ENCODE measurements around the gene NAGPA.
"Not testable (repeated sequence)": the region's sequence is repeated elsewhere in the genome, so short reads cannot be mapped to it uniquely, and the experiment has no call there.

Gene NAGPA

GRCh38 chr16:5059386-5060072 lies 25.8 kb upstream of the NAGPA start:
- DNase-seq = no peak

GRCh38 chr16:5058476-5058875 lies 24.7 kb upstream of the NAGPA start:
- no peak for DNase-seq

GRCh38 chr16:5056352-5056751 lies 22.6 kb upstream of the NAGPA start:
- DNase-seq = no peak

- no peak for DNase-seq
Observed at GRCh38 chr16:5054876-5055865, 21.4 kb upstream of the NAGPA start.

GRCh38 chr16:5046914-5047313 lies 13.2 kb upstream of the NAGPA start:
- DNase-seq = no peak

GRCh38 chr16:5045499-5046115 lies 11.9 kb upstream of the NAGPA start:
- DNase-seq = no peak

- DNase-seq = not testable (repeated sequence)
Observed at GRCh38 chr16:5044581-5044980, 10.8 kb upstream of the NAGPA start.

- no peak for DNase-seq
Observed at GRCh38 chr16:5044011-5044540, 10.3 kb upstream of the NAGPA start.

GRCh38 chr16:5042574-5043171 lies 8.9 kb upstream of the NAGPA start:
- DNase-seq = no peak

- DNase-seq = no peak
Observed at GRCh38 chr16:5041600-5042133, 7.9 kb upstream of the NAGPA start.

- no peak for DNase-seq
Observed at GRCh38 chr16:5040451-5040850, 6.7 kb upstream of the NAGPA start.

- no peak for DNase-seq
Observed at GRCh38 chr16:5036228-5037156, 2.8 kb upstream of the NAGPA start.

- no peak for DNase-seq
Observed at GRCh38 chr16:5035909-5036227, 2.1 kb upstream of the NAGPA start.

GRCh38 chr16:5034167-5034523 lies 410 bp upstream of the NAGPA start:
- no peak for DNase-seq

- no peak for DNase-seq
Observed at GRCh38 chr16:5032748-5033167, 977 bp downstream of the NAGPA start.

- no peak for DNase-seq
Observed at GRCh38 chr16:5031601-5032000, 2.1 kb downstream of the NAGPA start.

- no peak for DNase-seq
Observed at GRCh38 chr16:5030251-5030870, 3.4 kb downstream of the NAGPA start.

GRCh38 chr16:5028950-5029475 lies 4.7 kb downstream of the NAGPA start:
- DNase-seq = no peak

GRCh38 chr16:5027575-5028235 lies 6.0 kb downstream of the NAGPA start:
- DNase-seq = no peak

GRCh38 chr16:5027086-5027485 lies 6.6 kb downstream of the NAGPA start:
- DNase-seq = no peak
